Measurements from ENCODE around the gene SERPINA5. TPM values are rescaled to one million over a fixed set of nuclear protein-coding genes. Genes with fewer than 3 reads are reported as not detected.

Gene SERPINA5
- total RNA-seq, 1 donor from 2014 or later: 2.4 TPM

- no peak for TF ChIP-seq CTCF (conservative IDR thresholded peaks at IDR 0.05; ENCODE audit: low read depth, low read length)
- no peak for DNase-seq (ENCODE audit: low read depth)
- H3K4me3 ChIP-seq (ENCODE audit: low read depth, low read length): no peak overlapping the region
Observed at GRCh38 chr14:94570002-94570400, 11.2 kb upstream of the SERPINA5 start.

- H3K4me3 ChIP-seq (ENCODE audit: low read depth, low read length): no peak overlapping the region
- no peak for DNase-seq (ENCODE audit: low read depth)
- TF ChIP-seq CTCF (conservative IDR thresholded peaks at IDR 0.05; ENCODE audit: low read depth, low read length): no peak
Observed at GRCh38 chr14:94570440-94570839, 10.8 kb upstream of the SERPINA5 start.

GRCh38 chr14:94571395-94571794 lies 9.8 kb upstream of the SERPINA5 start:
- H3K4me3 ChIP-seq (ENCODE audit: low read depth, low read length): no peak overlapping the region
- no peak for DNase-seq (ENCODE audit: low read depth)
- TF ChIP-seq CTCF (conservative IDR thresholded peaks at IDR 0.05; ENCODE audit: low read depth, low read length): no peak

GRCh38 chr14:94571950-94572349 lies 9.3 kb upstream of the SERPINA5 start:
- no peak overlapping the region for H3K4me3 ChIP-seq (ENCODE audit: low read depth, low read length)
- DNase-seq (ENCODE audit: low read depth): peak; percentile 35
- no peak for TF ChIP-seq CTCF (conservative IDR thresholded peaks at IDR 0.05; ENCODE audit: low read depth, low read length)

- no peak for TF ChIP-seq CTCF (conservative IDR thresholded peaks at IDR 0.05; ENCODE audit: low read depth, low read length)
- no peak overlapping the region for H3K4me3 ChIP-seq (ENCODE audit: low read depth, low read length)
- DNase-seq (ENCODE audit: low read depth): no peak
Observed at GRCh38 chr14:94572637-94573303, 8.5 kb upstream of the SERPINA5 start.

- no peak for TF ChIP-seq CTCF (conservative IDR thresholded peaks at IDR 0.05; ENCODE audit: low read depth, low read length)
- no peak overlapping the region for H3K4me3 ChIP-seq (ENCODE audit: low read depth, low read length)
- no peak for DNase-seq (ENCODE audit: low read depth)
Observed at GRCh38 chr14:94573475-94574277, 7.5 kb upstream of the SERPINA5 start.
